ENCODE measurements around the gene MRFAP1. TPM values are rescaled to one million over a fixed set of nuclear protein-coding genes. Genes with fewer than 3 reads are reported as not detected.
A peak's percentile ranks its signal among the peaks of the same experiment; 100 is the strongest.
"Not testable (repeated sequence)": the region's sequence is repeated elsewhere in the genome, so short reads cannot be mapped to it uniquely, and the experiment has no call there.

The MRFAP1 gene
- total RNA-seq, 1 experiment from 2014 or later: 313 TPM

DNA sequence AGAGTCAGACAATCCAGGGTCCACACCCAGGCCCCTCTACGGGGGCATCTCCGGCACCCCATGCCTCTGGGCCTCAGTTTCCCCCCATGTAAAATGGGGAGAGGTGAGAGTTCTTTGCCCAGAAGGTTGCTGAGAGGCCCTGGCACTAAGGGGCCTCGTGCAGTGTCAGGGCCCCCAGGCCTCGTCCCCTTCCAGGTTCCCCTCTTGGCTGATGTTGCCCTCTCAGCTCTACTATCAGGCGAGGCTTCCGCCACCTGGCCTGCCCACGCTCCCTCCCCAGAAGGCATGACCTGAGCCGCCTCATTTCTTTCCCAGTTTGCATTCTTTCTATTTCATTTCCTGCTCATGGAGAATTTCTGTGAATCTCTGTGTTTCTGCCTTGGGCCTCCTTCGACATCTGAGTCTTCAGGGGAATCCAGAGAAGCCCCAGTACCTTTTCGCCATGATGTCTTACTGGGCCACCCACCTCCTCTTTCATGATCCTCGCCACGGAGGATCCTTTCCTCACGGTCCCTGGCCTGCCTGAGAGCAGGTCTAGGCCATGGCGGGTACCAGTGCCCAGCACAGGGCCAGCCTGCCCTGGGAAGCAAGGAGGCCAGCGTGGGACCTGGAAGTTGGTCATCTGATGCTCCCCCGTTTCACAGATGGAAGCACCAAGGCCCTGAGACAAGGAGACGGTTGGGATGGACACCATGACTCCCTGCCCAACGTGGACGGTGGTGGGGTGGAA lies 21.9 kb upstream of the MRFAP1 start:
- H3K9me3 ChIP-seq (replicated peaks): no peaks in the 10 kb centered on the region
- no peak overlapping the region for H3K4me3 ChIP-seq
- no peak overlapping the region for H3K27ac ChIP-seq
- no peaks in the 10 kb centered on the region for H3K27me3 ChIP-seq
- DNase-seq: no peak
- H3K4me1 ChIP-seq: no peaks in the 10 kb centered on the region
- H3K36me3 ChIP-seq: 0 out of 2 replicates have a peak, but pooled peaks cover 3% of the 10 kb centered on the region

DNA sequence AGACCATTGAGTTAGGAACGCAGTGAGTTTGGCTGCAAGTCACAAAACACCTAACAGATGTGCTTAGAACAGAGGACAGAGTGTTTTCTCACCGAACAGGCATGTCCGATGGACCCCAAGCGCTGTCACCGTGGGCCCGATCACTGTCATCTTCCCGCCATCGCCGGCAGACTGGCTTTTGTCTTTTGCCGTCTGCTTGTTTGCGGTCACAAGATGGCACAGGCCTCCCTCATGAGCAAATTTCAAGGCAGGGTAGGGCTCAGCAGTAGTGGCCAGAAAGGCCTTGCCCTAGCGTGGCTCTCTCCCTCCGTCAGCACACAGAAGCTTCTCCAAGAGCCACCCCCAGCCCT lies 21.4 kb upstream of the MRFAP1 start:
- no peaks in the 10 kb centered on the region for H3K27me3 ChIP-seq
- H3K27ac ChIP-seq: no peak overlapping the region
- DNase-seq: no peak
- H3K4me3 ChIP-seq: no peak overlapping the region
- no peaks in the 10 kb centered on the region for H3K4me1 ChIP-seq
- H3K9me3 ChIP-seq (replicated peaks): no peaks in the 10 kb centered on the region
- 0 out of 2 replicates have a peak, but pooled peaks cover 3% of the 10 kb centered on the region for H3K36me3 ChIP-seq

DNA sequence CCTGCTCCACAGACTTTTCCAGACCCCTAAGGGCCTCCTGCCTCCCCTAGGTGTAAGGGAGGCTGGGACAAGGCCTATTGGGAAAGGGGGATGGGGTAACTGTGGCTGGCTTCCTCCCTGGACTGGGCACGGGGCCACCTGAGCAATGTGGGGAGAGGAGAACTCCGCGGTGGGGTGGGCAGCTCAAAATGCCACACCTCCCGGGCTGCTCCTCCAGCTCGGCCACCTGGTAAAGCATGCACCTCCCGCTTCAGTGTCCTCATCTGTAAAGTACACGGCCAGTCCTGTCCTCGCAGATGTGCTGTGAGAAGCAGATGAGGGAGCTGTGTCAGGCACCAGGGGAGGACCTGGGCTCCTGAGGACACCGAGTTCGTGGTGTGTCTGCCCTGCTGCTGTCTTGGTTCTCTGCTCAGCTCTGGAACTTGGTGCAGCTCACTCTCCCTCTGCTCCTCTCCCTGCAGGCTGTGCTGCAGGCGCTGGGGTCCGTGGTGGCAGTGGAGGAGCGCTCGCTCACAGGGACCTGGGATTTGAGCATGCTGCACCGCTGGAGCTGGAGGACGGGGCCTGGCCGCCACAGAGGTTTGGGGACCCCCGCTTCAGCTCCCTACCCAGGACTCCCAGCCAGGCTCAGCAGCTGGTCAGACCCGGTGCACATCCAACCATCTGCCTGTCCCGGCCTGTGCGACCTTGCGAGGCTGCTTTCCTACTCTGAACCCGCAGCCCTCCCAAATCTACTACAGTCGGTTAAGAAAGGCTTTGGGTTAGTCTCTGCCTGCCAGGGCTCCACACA lies 20.8 kb upstream of the MRFAP1 start:
- H3K27me3 ChIP-seq: no peaks in the 10 kb centered on the region
- no peaks in the 10 kb centered on the region for H3K4me1 ChIP-seq
- H3K36me3 ChIP-seq: 0 out of 2 replicates have a peak, but pooled peaks cover 3% of the 10 kb centered on the region
- no peak for DNase-seq
- no peaks in the 10 kb centered on the region for H3K9me3 ChIP-seq (replicated peaks)
- H3K4me3 ChIP-seq: no peak overlapping the region
- H3K27ac ChIP-seq: no peak overlapping the region

DNA sequence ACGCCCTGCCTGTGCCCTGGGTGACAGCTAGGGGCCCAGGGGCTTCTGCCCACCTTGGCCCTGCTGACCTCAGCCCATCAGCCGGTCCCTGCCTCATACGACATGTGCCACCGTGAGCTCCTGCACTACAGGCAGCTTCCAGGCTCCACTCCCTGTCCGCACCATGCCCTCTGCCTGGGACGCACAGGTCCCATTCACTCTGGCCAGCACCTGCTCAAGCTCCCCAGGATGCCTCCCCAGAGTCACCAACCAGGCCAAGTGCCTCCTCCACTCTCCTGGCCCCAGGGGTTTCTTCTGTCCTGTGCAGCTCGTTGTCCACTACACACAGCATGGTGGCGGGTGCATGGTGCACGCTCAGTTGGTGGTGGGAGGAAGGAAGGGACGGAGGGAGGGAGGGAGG lies 20.2 kb upstream of the MRFAP1 start:
- no peak for DNase-seq

DNA sequence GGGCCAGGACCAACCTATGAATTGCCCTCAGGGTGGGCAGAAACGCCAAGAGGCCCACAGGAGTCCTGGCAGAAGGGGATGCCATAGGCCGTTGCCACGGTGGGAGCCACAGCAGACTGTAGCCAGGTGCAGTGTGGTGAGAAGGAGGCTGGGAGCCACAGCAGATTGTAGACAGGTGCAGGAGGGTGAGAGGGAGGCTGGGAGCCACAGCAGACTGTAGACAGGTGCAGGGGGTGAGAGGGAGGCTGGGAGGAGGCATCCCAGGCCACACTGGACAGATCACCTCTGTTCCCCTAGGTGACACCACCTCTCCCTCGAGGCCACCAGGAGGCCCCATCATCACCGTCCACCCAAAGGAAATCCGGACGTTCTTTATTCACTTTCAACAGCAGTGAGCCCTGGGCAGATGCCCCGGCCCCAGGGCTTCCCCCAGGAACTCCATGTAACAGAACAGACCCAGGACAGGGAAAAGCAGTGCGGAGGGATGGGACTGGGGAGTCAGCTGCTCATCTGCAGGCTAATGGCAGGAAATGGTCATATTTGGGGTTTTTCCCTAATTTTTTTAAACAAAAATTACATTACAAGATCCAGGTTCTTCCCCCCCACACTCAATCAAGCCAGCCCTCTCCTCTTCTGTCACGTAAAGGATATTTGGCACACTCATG lies 19.5 kb upstream of the MRFAP1 start:
- no peaks in the 10 kb centered on the region for H3K4me1 ChIP-seq
- 0 out of 2 replicates have a peak, but pooled peaks cover 3% of the 10 kb centered on the region for H3K36me3 ChIP-seq
- H3K4me3 ChIP-seq: no peak overlapping the region
- H3K27me3 ChIP-seq: no peaks in the 10 kb centered on the region
- no peak overlapping the region for H3K27ac ChIP-seq
- no peaks in the 10 kb centered on the region for H3K9me3 ChIP-seq (replicated peaks)
- DNase-seq: no peak

More for the DNA sequence above, 20.2 kb upstream of the MRFAP1 start:
- Histone ChIP-seq H3K9me3 (replicated peaks) (no peaks in the 10 kb centered on the region), H3K4me3 (no peak overlapping the region), H3K4me1 (no peaks in the 10 kb centered on the region), H3K27me3 (no peaks in the 10 kb centered on the region), H3K27ac (no peak overlapping the region), H3K36me3 (0 out of 2 replicates have a peak, but pooled peaks cover 3% of the 10 kb centered on the region)

DNA sequence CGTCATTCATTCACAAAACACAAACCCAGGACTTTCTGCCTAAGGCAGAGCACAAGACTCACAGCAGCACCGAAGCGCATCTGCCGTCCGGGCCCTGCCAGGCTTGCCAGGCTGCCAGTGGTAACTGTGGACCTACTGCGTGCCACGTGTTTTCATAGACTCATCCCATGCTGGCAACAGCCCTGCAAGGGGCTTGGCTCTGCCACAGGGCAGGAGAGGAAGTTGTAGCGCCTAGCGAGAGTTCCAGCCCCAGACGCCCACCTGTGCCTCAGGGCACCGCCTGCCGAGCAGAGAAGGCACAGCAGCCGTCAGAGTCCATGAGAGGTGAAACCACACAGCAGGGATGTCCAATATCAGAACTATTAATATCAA lies 18.9 kb upstream of the MRFAP1 start:
- no peak overlapping the region for H3K27ac ChIP-seq
- H3K27me3 ChIP-seq: no peaks in the 10 kb centered on the region
- DNase-seq: no peak
- H3K4me1 ChIP-seq: no peaks in the 10 kb centered on the region
- H3K36me3 ChIP-seq: no peaks in the 10 kb centered on the region
- no peaks in the 10 kb centered on the region for H3K9me3 ChIP-seq (replicated peaks)
- no peak overlapping the region for H3K4me3 ChIP-seq

DNA sequence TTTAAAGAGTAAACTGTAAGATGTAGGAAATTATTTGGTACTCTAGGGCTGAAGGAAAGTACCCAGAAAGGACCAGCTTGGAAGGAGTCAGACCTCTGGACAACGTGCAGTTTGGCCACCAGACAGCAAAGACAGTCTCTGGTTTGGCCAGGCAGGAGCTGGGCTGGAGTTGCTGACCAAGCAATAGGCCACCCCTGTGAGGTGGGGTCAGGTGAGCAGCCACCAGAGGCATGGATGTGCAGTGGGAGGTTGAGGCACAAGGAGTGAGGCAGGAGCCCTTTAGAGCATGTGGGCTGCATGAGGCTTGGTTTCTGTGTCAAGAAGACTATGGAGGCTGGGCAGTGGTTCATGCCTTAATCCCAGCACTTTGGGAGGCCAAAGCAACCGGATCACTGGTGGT lies 17.7 kb upstream of the MRFAP1 start:
- Histone ChIP-seq H3K36me3 (no peaks in the 10 kb centered on the region), H3K9me3 (replicated peaks) (no peaks in the 10 kb centered on the region), H3K27me3 (no peaks in the 10 kb centered on the region), H3K4me1 (no peaks in the 10 kb centered on the region), H3K4me3 (no peak overlapping the region), H3K27ac (no peak overlapping the region)
- DNase-seq: no peak

DNA sequence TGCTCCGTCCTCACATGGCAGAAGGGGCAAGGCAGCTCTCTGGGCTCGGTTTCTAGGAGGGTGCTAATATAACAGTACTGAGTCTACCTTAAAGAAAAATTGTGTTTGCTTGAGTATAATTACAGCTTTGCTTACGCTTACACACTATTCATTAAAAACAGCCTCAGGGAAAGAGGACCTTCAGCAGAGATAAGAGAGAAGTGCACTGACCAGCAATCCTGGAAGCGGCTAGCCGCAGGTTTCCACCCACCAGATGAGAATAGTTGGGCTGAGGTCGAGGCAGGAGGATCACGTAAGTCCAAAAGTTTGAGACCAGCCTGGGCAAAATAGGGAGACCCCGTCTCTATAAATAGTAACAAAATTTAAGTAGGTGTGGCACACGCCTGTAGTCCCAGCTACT lies 15.2 kb upstream of the MRFAP1 start:
- Histone ChIP-seq H3K9me3 (replicated peaks) (no peaks in the 10 kb centered on the region), H3K27ac (no peak overlapping the region), H3K27me3 (no peaks in the 10 kb centered on the region), H3K4me1 (no peaks in the 10 kb centered on the region), H3K4me3 (no peak overlapping the region), H3K36me3 (no peaks in the 10 kb centered on the region)
- no peak for DNase-seq

DNA sequence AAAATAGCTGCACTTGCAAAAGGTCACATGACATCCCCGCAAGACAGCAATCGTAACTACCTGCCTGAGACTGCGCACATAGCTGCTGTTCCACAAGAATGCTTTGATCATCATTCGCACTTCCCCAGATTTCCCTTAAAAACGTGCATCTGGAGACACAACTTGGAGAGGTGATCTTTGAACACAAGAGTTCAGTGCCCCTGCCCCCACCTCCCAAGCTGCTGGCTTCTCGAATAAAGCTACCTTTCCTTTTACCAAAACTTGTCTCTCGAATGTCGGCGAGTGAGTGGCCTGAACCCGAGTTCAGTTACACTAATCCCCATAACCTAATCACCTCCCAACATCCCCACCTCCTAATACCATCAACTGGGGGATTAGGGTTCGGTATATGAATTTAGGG lies 14.4 kb upstream of the MRFAP1 start:
- Histone ChIP-seq H3K36me3 (no peaks in the 10 kb centered on the region), H3K9me3 (replicated peaks) (no peaks in the 10 kb centered on the region), H3K4me1 (no peaks in the 10 kb centered on the region), H3K4me3 (no peak overlapping the region), H3K27me3 (no peaks in the 10 kb centered on the region), H3K27ac (no peak overlapping the region)
- DNase-seq: no peak

DNA sequence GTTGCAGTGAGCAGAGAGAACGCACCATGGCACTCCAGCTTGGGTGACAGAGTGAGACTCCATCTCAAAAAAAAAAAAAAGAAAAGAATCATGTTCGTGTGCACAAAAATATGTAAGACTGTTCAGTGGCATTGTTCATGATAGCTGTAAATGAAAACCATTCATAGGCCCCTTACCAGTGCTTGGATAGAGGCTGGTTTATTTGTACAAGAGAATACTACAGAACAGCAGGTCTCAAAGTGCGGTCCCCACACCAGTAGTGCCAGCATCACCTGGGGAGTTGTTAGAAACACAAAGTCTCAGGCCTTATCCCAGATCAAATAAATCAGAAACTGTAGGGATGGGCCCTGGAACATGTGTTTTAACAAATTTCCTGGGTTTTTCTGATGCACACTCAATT lies 12.7 kb upstream of the MRFAP1 start:
- H3K27ac ChIP-seq: no peak overlapping the region
- no peak overlapping the region for H3K4me3 ChIP-seq
- H3K27me3 ChIP-seq: no peaks in the 10 kb centered on the region
- H3K4me1 ChIP-seq: no peaks in the 10 kb centered on the region
- H3K36me3 ChIP-seq: no peaks in the 10 kb centered on the region
- no peak for DNase-seq
- H3K9me3 ChIP-seq (replicated peaks): no peaks in the 10 kb centered on the region

DNA sequence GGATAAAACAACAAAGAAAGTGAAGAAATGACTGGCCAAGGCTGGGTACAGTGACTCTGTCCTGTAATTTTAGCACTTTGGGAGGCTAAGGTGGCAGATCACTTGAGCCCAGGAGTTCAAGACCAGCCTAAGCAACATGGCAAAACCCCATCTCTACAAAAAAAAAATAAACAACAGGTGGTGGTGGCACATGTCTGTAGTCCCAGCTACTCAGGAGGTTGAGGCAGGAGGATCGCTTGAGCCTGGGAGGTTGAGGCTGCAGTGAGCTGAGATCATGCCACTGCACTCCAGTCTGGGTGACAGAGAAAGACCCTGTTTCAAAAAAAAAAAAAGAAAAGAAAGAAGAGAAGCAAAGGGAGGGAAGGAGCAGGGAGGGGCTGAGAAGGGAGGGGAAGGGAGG lies 12.0 kb upstream of the MRFAP1 start:
- H3K4me3 ChIP-seq; DNase-seq; H3K27ac ChIP-seq; H3K36me3 ChIP-seq; H3K27me3 ChIP-seq; H3K9me3 ChIP-seq (replicated peaks); H3K4me1 ChIP-seq: not testable (repeated sequence)

DNA sequence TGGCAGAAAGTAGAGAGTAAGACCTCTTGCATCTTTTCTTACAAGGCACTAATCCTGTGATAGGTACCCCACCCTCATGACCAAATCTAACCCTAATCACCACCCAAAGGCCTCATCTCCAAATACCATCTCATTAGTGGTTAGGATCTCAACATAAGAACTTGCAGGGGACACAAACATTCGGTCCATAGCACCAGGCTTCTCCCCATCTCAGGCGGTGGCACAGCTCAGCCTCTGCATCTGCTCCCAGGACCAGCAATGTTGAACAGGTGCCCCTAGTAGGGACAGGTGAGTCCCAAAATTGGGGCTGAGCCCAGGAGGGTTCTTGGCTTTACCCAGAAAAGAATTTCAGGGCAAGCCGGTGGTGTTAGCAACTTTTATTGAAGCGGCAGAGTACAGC lies 8.4 kb upstream of the MRFAP1 start:
- no peak overlapping the region for H3K27ac ChIP-seq
- no peak for DNase-seq
- H3K4me1 ChIP-seq: no peaks in the 10 kb centered on the region
- no peak overlapping the region for H3K4me3 ChIP-seq
- H3K36me3 ChIP-seq: no peaks in the 10 kb centered on the region
- H3K9me3 ChIP-seq (replicated peaks): no peaks in the 10 kb centered on the region
- no peaks in the 10 kb centered on the region for H3K27me3 ChIP-seq

DNA sequence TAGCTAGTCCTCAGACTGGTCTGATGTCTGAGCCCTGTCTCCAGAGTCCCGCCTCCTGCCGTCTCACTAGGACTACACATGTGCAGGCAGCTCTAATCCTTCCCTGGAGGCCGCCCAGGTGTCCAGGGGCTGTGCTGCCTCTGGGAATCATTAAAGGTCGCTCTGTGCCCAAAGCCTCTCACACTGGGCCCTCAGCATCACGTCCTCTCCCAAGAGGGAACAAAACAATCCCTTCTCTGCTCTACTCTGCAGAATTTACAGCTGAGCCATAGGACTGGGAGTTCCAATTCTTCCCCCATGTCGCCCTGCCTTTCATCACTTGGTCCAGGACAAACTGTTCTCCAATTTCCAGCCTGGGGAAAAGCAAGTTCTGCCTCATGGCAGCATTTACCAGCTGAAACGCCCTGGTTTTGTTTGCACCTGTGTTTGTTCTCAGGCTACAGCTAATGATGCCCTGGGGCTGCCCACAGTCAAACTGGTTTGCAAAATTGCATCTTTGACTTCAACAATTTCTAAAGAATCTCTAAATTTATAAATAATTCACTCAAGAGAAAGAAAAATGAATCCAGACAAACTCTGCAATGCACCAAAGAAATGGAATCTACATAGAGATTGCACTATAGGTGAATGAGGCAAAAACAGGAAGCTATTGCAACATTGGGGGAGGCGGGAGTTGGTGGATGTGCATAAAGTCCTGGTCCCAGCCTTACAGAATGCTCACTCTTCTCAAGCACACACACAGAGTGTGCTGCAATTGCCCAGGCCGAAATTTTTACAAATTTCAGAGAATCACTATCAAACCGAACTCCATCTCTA lies 7.2 kb upstream of the MRFAP1 start:
- Histone ChIP-seq H3K27me3 (no peaks in the 10 kb centered on the region), H3K36me3 (no peaks in the 10 kb centered on the region), H3K27ac (no peak overlapping the region), H3K4me1 (no peaks in the 10 kb centered on the region), H3K9me3 (replicated peaks) (no peaks in the 10 kb centered on the region), H3K4me3 (no peak overlapping the region)
- DNase-seq: peak in 1 of 2 experiments; percentile 27

DNA sequence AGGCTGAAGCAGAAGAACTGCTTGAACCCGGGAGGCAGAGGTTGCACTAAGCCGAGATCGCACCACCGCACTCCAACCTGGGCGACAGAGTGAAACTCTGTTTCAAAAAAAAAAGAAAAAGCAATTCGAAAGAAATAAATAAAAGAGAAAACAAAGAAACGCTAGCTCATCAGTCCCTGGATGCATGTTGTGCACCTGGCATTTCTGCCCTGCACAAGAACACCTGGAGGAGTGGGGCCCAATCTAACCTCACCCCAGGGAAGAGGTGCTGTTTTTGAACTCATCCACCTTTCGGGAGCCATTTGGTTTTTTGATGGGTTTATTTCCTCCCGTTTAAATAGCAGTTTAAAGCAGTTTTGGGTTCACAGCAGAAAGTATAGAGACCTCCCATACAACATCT lies 5.7 kb upstream of the MRFAP1 start:
- Histone ChIP-seq H3K36me3 (no peaks in the 10 kb centered on the region), H3K9me3 (replicated peaks) (no peaks in the 10 kb centered on the region), H3K4me1 (no peaks in the 10 kb centered on the region), H3K27ac (no peak overlapping the region), H3K4me3 (no peak overlapping the region), H3K27me3 (no peaks in the 10 kb centered on the region)
- no peak for DNase-seq

Data from SJCRH30 (cell line).